Neuron (in vitro differentiated cells): ENCODE data around the gene P3H4.

Source experiments
- H2AFZ ChIP-seq: one replicate; pipeline ENCODE4 v1.6.1; 2013; ENCODE audit warnings: low read depth, mild to moderate bottlenecking, inconsistent platforms, low read length, moderate library complexity
- H3K27me3 ChIP-seq: one replicate; pipeline ENCODE4 v1.6.1; 2013; ENCODE audit warnings: low read length; ENCODE audit not compliant: insufficient read depth
- H3K36me3 ChIP-seq: one replicate; pipeline ENCODE4 v1.6.1; 2013; ENCODE audit warnings: low read length; ENCODE audit not compliant: insufficient read depth
- H3K4me1 ChIP-seq: one replicate; pipeline ENCODE4 v1.6.1; 2013; ENCODE audit warnings: low read length; ENCODE audit not compliant: insufficient read depth
- H3K4me3 ChIP-seq: 2 replicates; pipeline ENCODE4 v1.5.1; 2013; ENCODE audit warnings: mild to moderate bottlenecking, low read length, moderate library complexity
- H3K9me3 ChIP-seq: one replicate; pipeline ENCODE4 v1.6.1; 2013; ENCODE audit warnings: low read length

The P3H4 gene

DNA sequence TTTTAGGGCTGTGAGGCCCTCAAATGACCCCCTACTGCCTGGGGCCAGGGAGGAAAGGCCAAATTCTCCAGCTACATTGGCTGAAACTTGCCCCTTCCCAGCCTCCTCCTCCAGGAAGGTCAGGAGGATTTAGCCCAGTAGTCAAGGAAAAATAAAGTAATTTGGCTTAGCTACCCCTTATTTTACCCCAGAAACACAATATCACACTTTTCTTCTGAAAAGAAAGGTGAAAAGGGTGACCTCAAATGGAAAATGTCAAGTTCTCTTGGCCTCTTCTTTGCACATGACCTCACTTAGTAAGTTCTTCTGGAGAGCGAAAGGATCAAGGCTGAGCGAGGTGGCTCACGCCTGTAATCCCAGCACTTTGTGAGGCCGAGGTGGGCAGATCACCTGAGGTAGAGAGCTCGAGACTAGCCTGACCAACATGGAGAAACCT lies 17.2 kb downstream of the P3H4 start:
- Histone ChIP-seq H2AFZ (no peak overlapping the region), H3K4me1 (peaks cover 13% of the 10 kb centered on the region)

DNA sequence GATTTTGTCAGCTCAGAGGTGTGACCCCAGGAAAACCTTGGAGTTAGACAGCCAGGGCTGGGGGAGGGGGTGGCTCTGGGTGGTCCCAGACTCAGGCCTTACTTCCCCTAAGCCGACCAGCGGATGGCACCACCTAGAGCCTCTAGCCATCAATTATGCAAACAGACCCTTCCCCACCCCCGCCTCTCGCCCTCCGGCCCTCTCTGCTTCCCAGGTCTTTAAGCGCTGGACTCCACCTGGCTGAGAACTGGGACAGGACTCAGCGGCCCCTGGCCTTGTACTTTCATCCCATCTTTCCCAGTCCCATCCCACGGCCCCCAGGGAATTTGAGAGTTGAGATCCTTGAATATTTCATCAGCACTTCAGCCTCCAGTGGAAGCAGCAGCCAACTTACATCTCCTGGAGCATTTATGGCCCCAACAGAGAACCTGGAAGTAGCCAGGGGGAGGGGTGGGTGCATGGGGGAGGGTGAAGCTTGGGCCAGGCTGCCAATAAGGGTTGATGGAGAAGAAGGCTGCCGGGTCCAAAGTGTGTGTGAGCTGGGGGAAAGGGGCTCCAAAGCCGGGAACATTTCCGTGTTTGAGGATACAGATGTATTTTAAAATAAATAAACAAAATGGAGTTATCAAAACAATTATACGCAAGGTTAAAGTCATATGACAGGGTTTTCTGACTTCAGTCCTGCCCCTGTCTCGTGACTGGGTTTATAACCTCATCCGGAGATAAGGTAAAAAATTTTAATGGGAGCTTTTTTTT lies 17.8 kb downstream of the P3H4 start:
- H2AFZ ChIP-seq, result no peak overlapping the region
- H3K36me3 ChIP-seq, result no peaks in the 10 kb centered on the region
- no peak overlapping the region for H3K4me3 ChIP-seq
- H3K9me3 ChIP-seq, result no peaks in the 10 kb centered on the region
- H3K27me3 ChIP-seq, result peaks cover 1% of the 10 kb centered on the region
- H3K4me1 ChIP-seq, result peaks cover 13% of the 10 kb centered on the region

More for the DNA sequence above, 17.2 kb downstream of the P3H4 start:
- no peaks in the 10 kb centered on the region for H3K27me3 ChIP-seq
- H3K4me3 ChIP-seq, result no peak overlapping the region
- H3K36me3 ChIP-seq, result no peaks in the 10 kb centered on the region
- H3K9me3 ChIP-seq, result no peaks in the 10 kb centered on the region

DNA sequence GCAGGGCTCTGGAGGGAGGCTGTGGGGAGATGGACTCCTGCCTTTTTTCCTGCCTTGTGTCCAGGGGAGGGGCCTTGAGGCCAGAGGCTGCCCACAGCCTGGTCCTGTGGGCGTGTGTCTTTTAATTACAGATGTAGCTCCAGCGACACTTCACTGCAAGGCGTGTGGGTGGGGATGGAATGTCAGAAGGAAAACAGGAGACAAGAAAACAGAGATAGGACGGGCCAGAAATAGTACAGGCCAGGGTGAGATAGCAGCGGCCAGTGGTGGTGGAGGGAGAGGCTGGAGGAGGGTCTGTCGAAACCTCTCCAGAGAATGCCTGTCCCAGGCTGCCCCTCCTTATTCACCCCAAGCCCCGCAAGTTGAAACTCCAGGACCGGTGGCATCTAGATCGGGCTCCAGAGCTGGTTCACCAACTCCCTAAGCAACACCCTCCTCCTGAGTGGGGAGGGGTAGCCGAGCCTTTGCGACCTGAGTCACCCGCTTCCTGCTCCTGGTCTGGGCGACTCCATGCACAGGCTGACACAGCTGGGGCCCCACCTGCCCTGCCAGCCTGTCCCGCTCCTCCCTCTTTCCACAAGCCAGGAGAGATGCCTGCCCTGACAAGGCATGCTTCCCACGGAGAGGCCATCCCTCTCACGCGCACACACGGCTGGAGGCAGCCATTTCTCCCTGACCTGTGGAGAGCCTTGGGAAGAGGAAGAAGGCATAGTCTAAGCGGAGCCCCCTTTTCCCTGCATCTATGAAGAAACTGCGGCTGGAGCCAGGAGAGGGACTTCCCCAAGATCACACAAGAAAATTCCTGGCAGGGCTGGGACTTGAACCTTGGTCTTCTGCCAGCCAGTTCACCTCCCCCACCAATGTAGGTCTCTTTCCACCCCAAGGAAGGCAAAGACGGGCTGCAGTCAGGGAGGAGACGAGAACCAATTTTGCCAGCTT lies 18.6 kb downstream of the P3H4 start:
- Histone ChIP-seq H3K36me3 (no peaks in the 10 kb centered on the region), H3K9me3 (no peaks in the 10 kb centered on the region), H3K4me1 (peaks cover 13% of the 10 kb centered on the region), H2AFZ (peak overlapping the region; percentile 28), H3K27me3 (peaks cover 6% of the 10 kb centered on the region), H3K4me3 (no peak overlapping the region)

DNA sequence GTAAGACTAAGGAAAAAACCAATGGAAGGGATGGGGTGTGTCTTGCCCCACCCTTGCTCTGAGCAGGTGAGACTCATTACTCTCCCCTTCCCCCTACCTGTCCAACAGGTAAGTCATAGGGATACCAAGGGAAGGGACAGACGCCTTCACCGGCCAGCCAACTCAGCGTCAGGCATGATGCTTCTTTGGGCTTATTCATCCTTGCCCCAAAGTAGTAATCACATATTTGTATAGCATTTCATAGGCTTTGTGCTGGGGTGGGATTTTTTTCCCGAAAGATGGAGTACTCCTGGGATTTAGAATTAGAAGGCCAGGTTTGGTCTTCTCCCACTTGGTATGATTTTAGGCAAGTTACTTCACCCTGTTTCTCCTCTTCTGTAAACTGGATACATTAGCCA lies 24.7 kb downstream of the P3H4 start:
- Histone ChIP-seq H3K27me3 (peaks cover 6% of the 10 kb centered on the region), H3K36me3 (no peaks in the 10 kb centered on the region), H3K4me3 (peak overlapping the region; percentile 22), H3K9me3 (no peaks in the 10 kb centered on the region), H3K4me1 (peaks cover 20% of the 10 kb centered on the region), H2AFZ (no peak overlapping the region)

DNA sequence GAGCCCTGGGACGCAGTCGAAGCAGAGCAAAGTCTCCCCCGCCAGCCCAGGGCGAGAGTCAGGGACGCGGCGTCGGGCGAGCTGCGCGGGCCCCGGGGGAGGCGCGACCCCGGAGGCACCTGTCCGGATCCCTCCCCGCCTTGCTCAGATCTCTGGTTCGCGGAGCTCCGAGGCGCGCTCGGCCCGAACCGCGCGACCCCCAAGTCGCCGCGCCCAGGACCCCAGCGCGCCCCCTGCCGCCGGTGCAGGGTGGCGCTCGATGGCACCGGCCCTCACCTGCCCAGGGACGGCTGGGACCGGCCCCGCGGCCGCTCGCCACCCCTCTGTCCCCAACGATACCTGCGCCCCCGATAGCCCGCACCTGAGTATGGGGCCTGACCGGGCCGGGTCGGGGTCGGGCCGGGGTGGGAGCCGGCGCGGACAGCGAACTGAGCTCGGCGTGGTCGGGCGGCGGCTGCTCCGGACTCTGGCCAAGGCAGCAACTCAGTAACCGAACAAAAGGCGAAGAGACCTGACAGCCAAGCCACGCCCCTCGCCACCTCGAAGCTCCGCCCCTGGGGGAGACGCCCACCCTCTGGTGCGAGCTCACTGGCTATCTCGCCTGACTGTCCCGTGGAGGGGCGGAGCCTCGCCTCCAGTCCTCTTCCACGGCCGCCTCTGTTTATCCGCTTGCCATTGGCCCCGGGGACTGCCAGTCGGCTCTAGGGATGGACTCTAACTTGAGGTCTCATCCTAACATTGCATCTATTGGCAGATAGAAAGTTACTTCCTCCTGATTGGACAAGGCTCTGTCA lies 25.3 kb downstream of the P3H4 start, which contains the start of gene JUP:
Gene JUP (minus strand): TSS at position 485 of the 794 bp plus-strand sequence. CDS start 14,857 bp downstream, outside the sequence.
- Histone ChIP-seq H2AFZ (peak within 1 kb of the TSS; percentile 27), H3K36me3 (no peaks in the 10 kb centered on the region), H3K27me3 (peaks cover 6% of the 10 kb centered on the region), H3K4me3 (peak within 1 kb of the TSS; percentile 71), H3K9me3 (no peaks in the 10 kb centered on the region), H3K4me1 (peaks cover 22% of the 10 kb centered on the region)

DNA sequence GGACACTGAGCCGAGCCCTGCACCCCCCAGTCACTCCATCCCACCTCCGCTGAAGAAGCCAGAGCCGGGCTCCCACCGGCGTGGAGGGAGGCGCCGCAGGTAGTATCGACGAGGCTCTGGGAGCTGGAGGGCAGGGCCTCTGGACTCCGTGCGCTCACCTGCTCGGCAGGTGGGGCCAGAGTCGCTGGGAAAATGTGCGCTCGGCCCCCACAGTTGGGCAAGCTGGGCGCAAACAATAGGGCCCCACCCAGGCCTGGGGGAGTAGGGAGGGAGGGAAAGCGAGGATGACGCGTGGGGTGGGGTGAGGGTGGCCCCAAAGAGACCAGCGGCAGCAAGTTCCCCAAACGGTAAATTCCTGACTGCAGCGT lies 25.9 kb downstream of the P3H4 start:
- peak overlapping the region; percentile 71 for H3K4me3 ChIP-seq
- H3K27me3 ChIP-seq, result peaks cover 6% of the 10 kb centered on the region
- H3K4me1 ChIP-seq, result peaks cover 23% of the 10 kb centered on the region
- H2AFZ ChIP-seq, result peak overlapping the region; percentile 27
- H3K9me3 ChIP-seq, result no peaks in the 10 kb centered on the region
- H3K36me3 ChIP-seq, result no peaks in the 10 kb centered on the region

DNA sequence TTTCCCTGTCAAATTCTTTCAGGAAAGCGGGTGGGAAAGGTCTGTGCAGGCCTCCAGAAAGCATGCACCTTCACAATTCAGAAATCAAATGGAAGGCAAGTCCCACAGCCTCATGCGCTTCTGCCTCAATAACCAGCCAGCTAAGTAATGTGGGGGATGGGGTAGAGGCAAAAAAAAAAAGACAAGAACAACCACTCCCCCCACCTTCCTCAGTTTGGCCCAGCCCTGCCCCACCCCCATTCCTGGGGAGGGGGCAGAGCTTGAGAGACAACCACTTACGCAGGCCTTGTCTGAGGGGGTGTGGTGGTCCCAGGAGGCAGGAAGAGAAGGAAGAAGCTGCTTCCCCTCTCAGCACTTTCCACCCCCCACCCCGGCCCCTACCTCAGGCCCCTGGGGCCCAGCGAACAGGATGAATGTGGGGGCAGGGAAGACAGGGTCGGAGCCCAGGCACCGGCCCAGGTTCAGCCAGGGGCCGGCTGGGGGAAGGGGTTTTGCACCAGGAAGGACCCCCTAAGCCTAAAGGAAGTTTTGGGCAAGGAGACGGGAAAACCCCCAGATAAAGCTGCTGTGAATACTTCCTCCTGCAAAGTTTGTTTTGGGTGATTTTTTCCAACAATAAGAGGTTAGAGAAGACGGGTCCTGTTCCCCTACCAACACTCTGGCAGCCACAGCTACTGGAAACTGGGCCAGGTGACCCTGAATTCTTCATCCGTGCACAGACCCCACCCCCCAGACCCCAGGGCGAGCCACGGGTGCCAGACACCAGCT lies 26.5 kb downstream of the P3H4 start:
- H3K4me3 ChIP-seq, result peak overlapping the region; percentile 71

DNA sequence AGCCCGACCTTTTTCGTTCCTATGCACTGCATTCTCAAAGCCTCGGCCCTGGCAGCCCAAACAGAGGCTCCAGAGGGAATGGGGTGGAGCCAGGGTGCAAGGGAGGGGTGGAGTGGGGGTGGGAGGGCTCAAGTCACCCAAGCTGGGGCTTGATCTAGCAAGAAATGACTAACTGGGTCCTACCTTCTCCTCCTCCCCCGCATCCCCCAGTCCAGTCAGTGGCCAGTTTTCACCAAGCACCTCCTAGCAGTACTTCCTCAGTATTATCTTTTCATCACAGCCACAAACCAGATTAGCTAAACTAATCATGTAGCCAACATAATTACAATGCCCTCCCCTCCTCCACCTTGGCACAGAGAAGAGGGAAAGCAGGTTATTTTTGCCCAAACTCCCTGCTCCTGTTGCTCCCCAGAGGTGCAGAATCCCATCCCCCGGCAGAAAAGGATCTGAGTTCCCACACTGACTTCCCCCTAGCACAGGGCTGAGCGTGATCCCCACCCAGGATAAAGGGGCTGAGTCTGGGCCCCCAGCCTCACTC lies 27.5 kb downstream of the P3H4 start:
- no peak overlapping the region for H2AFZ ChIP-seq
- H3K9me3 ChIP-seq, result no peaks in the 10 kb centered on the region
- peaks cover 23% of the 10 kb centered on the region for H3K4me1 ChIP-seq
- H3K36me3 ChIP-seq, result no peaks in the 10 kb centered on the region
- peak overlapping the region; percentile 71 for H3K4me3 ChIP-seq
- H3K27me3 ChIP-seq, result peaks cover 6% of the 10 kb centered on the region

More for the DNA sequence above, 26.5 kb downstream of the P3H4 start:
- peaks cover 6% of the 10 kb centered on the region for H3K27me3 ChIP-seq
- H3K9me3 ChIP-seq, result no peaks in the 10 kb centered on the region
- H3K36me3 ChIP-seq, result no peaks in the 10 kb centered on the region
- H2AFZ ChIP-seq, result peak overlapping the region; percentile 27
- peaks cover 23% of the 10 kb centered on the region for H3K4me1 ChIP-seq

DNA sequence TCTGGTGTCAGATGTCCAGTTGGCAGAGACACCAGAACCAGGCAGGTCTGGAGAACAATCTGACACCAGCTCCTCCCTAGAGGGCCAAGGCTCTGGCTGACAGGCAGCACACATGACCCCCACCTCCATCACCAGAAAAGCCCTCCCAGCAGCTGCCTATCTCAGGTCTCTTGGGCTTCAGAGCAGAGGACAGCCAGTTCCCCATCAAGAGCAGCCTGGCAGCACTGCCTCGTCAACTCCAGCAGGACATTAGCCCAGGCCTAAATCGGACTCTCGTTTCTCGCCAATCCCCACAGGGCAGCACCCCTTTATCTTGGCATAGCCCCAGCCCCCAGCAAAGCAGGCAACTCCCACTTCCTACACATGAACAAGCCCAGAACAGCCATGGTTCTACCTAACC lies 29.6 kb downstream of the P3H4 start:
- H3K36me3 ChIP-seq, result no peaks in the 10 kb centered on the region
- H3K4me1 ChIP-seq, result peaks cover 23% of the 10 kb centered on the region
- no peaks in the 10 kb centered on the region for H3K27me3 ChIP-seq
- no peak overlapping the region for H3K4me3 ChIP-seq
- H2AFZ ChIP-seq, result no peak overlapping the region
- no peaks in the 10 kb centered on the region for H3K9me3 ChIP-seq

DNA sequence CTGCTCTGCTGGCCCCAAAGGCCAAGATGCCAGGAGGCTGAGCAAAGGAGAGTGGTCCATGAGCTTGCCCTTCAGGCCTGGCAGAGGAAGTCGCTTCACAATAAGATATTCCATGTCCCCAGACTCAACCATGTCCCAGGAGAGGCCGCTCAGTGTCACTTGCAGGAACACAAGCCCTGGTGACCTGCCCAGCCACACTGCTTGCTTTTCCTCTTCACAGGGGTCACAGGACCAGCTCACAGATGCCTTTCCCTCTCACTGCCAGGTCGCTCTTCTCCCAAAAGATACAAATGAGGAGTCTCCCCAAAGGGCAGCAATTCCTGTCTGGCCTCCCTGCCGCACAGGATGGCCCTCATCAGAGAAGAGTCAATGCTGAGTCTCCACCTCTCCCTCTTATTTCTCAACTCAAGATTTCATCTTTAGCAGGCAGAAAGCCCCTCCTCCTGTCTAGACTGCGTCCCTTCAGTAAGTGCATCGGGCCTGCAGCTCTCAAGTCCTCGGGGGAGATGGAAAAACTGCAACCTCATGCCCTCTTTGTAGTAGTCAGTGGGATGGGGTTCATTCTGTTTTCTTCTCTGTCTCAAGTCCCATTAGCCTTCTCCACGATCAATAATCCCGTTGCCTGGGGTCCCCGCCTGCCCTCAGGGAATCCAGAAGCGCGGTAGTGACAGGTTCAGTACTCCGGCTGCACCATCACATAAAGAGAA lies 30.2 kb downstream of the P3H4 start:
- no peaks in the 10 kb centered on the region for H3K9me3 ChIP-seq
- H3K4me1 ChIP-seq, result peaks cover 23% of the 10 kb centered on the region
- H3K27me3 ChIP-seq, result no peaks in the 10 kb centered on the region
- no peak overlapping the region for H3K4me3 ChIP-seq
- H3K36me3 ChIP-seq, result no peaks in the 10 kb centered on the region
- no peak overlapping the region for H2AFZ ChIP-seq

DNA sequence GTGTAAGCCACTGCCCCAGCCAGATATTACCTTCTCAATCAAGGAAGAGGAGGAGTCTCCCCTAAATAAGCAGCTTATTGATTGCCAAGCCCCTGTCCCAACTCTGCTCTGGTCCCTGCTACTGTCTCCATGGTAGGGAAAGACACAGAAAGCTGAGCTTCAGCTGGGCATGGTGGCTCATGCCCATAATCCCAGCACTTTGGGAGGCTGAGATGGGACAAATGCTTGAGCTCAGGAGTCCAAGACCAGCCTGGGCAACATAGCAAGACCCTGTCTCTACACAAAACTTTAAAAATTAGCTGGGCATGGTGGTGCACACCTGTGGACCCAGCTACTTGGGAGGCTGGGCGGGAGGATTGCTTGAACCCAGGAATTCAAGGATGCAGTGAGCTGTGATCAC lies 31.8 kb downstream of the P3H4 start:
- H3K4me1 ChIP-seq, result peaks cover 29% of the 10 kb centered on the region

More for the DNA sequence above, 31.8 kb downstream of the P3H4 start:
- Histone ChIP-seq H3K4me3 (no peak overlapping the region), H3K36me3 (no peaks in the 10 kb centered on the region), H3K27me3 (no peaks in the 10 kb centered on the region), H2AFZ (no peak overlapping the region), H3K9me3 (no peaks in the 10 kb centered on the region)
